ENCODE results near the gene PTH1R. TPM values are rescaled to one million over a fixed set of nuclear protein-coding genes. Genes with fewer than 3 reads are reported as not detected.

PTH1R gene
- total RNA-seq, 2 donors from 2014 or later, result 0.69 to 0.86 TPM

DNA sequence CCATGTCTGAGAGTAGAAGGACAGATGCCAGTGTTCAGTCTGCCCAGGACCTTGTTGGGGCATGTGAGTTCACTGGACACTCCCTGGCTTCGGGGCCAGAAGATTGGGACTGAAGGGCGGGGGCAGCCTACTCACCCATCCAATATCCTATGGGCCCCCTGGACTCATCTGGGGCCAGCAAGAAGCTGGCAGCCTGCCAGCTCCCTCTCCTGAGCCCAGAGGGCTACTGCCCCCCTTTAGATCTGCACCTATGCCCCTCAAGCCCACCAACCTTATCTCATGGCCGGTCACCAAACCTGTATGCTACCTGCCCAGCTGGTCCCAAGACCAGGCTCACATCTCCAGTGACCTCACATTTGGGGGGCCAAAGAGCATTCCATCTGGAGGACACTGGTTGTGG lies 8.1 kb downstream of the PTH1R start:
- no peak overlapping the region for H3K9ac ChIP-seq (ENCODE audit: low read depth in 2 of 2, low read length in 2 of 2)
- H3K4me1 ChIP-seq, result peaks cover 7% of the 10 kb centered on the region
- no peak for DNase-seq
- no peak overlapping the region for H3K27ac ChIP-seq
- peaks cover 42% of the 10 kb centered on the region for H3K27me3 ChIP-seq
- intact Hi-C loops (cut with DNase I), result no loop called here
- H3K4me3 ChIP-seq, result no peak overlapping the region
- H3K36me3 ChIP-seq, result no peaks in the 10 kb centered on the region
- H3K9me3 ChIP-seq, result no peaks in the 10 kb centered on the region
- no peak for TF ChIP-seq CTCF (IDR thresholded peaks at IDR 0.05)

DNA sequence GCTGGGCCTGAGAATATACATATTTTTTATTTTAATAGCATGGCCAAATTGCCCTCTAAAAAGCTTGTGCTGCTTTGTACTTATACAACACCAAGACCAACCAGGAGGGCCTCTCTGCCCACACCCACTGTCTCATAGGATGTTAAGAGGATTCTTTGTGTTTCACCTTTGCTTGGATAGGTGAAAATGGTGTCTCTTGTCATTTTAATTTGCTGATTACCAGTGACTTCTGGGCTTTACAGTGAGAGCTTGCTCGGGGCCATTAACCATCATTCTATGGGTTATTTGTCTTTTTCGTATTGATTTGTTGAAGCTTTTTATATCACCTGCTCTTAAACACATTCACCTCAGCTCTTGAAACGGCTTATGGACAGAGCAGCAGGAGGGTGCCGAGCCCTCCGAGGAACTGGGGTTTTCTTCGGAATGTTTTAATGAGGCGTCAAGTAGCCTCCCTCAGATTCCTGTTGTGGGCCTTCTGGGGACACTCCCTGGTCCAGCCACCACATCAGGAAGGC lies 10.5 kb downstream of the PTH1R start:
- Histone ChIP-seq H3K4me1 (no peaks in the 10 kb centered on the region), H3K9ac (ENCODE audit: low read depth in 2 of 2, low read length in 2 of 2) (no peak overlapping the region), H3K36me3 (no peaks in the 10 kb centered on the region), H3K27me3 (peaks cover 18% of the 10 kb centered on the region), H3K4me3 (no peak overlapping the region), H3K9me3 (no peaks in the 10 kb centered on the region), H3K27ac (no peak overlapping the region)
- intact Hi-C loops (cut with DNase I), result no loop called here
- TF ChIP-seq CTCF (IDR thresholded peaks at IDR 0.05), result no peak
- DNase-seq, result no peak

GRCh38 chr3:46888705-46889104 lies 11.2 kb downstream of the PTH1R start:
- no peaks in the 10 kb centered on the region for H3K9me3 ChIP-seq
- H3K36me3 ChIP-seq, result no peaks in the 10 kb centered on the region
- H3K9ac ChIP-seq (ENCODE audit: low read depth in 2 of 2, low read length in 2 of 2), result no peak overlapping the region
- no peak for DNase-seq
- intact Hi-C loops (cut with DNase I), result no loop called here
- H3K4me3 ChIP-seq, result no peak overlapping the region
- H3K4me1 ChIP-seq, result no peaks in the 10 kb centered on the region
- peaks cover 12% of the 10 kb centered on the region for H3K27me3 ChIP-seq
- no peak overlapping the region for H3K27ac ChIP-seq
- no peak for TF ChIP-seq CTCF (IDR thresholded peaks at IDR 0.05)

- Histone ChIP-seq H3K4me3 (no peak overlapping the region), H3K27me3 (peaks cover 4% of the 10 kb centered on the region), H3K9ac (ENCODE audit: low read depth in 2 of 2, low read length in 2 of 2) (no peak overlapping the region), H3K9me3 (no peaks in the 10 kb centered on the region), H3K27ac (no peak overlapping the region), H3K36me3 (no peaks in the 10 kb centered on the region), H3K4me1 (no peaks in the 10 kb centered on the region)
- no peak for TF ChIP-seq CTCF (IDR thresholded peaks at IDR 0.05)
- no peak for DNase-seq
- intact Hi-C loops (cut with DNase I), result no loop called here
These were observed 12.0 kb downstream of the PTH1R start for GRCh38 chr3:46889381-46890110.

DNA sequence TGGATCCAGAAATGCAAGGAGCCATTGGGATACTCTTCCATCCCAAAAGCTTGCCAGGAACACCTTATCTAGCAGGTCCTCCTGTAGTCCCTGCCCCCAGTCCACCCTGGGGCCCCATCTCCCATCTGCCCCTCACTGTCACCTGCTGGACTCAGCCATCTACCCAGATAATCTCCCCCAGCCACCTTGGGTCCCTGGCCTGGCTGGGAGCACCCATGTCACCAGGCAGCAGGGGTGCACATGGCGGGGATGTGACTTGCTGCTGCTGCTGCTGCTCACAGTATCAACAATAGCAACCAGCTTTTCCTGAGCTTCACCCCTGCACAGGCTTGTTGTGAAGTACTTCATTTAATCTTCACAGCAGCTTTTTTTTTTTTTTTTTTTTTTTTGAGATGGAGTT lies 12.6 kb downstream of the PTH1R start:
- intact Hi-C loops (cut with DNase I), result no loop called here
- H3K4me1 ChIP-seq, result no peaks in the 10 kb centered on the region
- H3K9ac ChIP-seq (ENCODE audit: low read depth in 2 of 2, low read length in 2 of 2), result no peak overlapping the region
- DNase-seq, result no peak
- no peak for TF ChIP-seq CTCF (IDR thresholded peaks at IDR 0.05)
- no peaks in the 10 kb centered on the region for H3K36me3 ChIP-seq
- H3K4me3 ChIP-seq, result no peak overlapping the region
- no peak overlapping the region for H3K27ac ChIP-seq
- no peaks in the 10 kb centered on the region for H3K9me3 ChIP-seq
- H3K27me3 ChIP-seq, result no peaks in the 10 kb centered on the region

Measured in colonic mucosa (tissue), 4 donors.